ENCODE data around the gene TWIST2.

- TF ChIP-seq CTCF (conservative IDR thresholded peaks at IDR 0.05): no peak
- no peak for TF ChIP-seq EZH2 (IDR thresholded peaks at IDR 0.05; ENCODE audit: low read depth)
Measured at GRCh38 chr2:238897911-238898311, 50.0 kb downstream of the TWIST2 start.
